GM12878 (cell line): Measurements from ENCODE around the gene PDZK1IP1. TPM values are rescaled to one million over a fixed set of nuclear protein-coding genes. Genes with fewer than 3 reads are reported as not detected.

Experiments
- ATAC-seq: fragments of 200-7000 bp; cut with Tn5 transposase; 3 replicates; pipeline ENCODE4 v1.9.1; 2020; ENCODE audit warnings: mild to moderate bottlenecking, moderate library complexity
- BruUV-seq: library from RNA; stranded (reverse); fragments of 400-500 nt; replicated peaks from 2 replicates; lab custom pipeline; 2021; lab: Mats Ljungman, UMichigan
- CTCF ChIA-PET: fragments of 300-600 bp; sonication (Branson Sonifier 250); formaldehyde crosslinking; extraction: SDS; loops from one replicate; lab custom pipeline; 2021; ENCODE audit warnings: inconsistent platforms; lab: Yijun Ruan, JAX
- POLR2A ChIA-PET: fragments of 350-600 bp; formaldehyde crosslinking; extraction: SDS; loops from one replicate; lab custom pipeline; 2021; ENCODE audit warnings: inconsistent platforms; lab: Charles Lee
- RAD21 ChIA-PET: fragments of 300-600 bp; sonication (Branson Sonifier 250); formaldehyde crosslinking; loops from one replicate; lab custom pipeline; 2023; ENCODE audit warnings: antibody characterized with exemption; ENCODE audit not compliant: unreplicated experiment; lab: Charles Lee
- SMC1A ChIA-PET: fragments of 300-600 bp; sonication (Branson Sonifier 250); formaldehyde crosslinking; loops from one replicate; lab custom pipeline; 2023; ENCODE audit not compliant: unreplicated experiment, uncharacterized antibody; lab: Charles Lee
- DNase-seq: peaks from one replicate; pipeline ENCODE4 v3.0.0-alpha.2; 2011; ENCODE audit warnings: low read depth, low spot score
- FAIRE-seq: peaks from 3 replicates; lab custom pipeline; 2011; peaks lifted over from hg19 to GRCh38; lab: Jason Lieb, UNC
- H2AFZ ChIP-seq: 2 replicates; pipeline ENCODE4 v1.6.0; 2011; ENCODE audit warnings: low read depth, low read length, control low read depth; ENCODE audit not compliant: control insufficient read depth
- H3K27ac ChIP-seq: 2 replicates; pipeline ENCODE4 v1.5.1; 2011; ENCODE audit warnings: control low read depth; ENCODE audit not compliant: control insufficient read depth, insufficient read depth
- H3K27me3 ChIP-seq, 2 experiments: replicated peaks in 1 of 2; 2 replicates each; pipeline versions ENCODE4 v1.6.0 to v1.6.1; 2011; ENCODE audit warnings: low read length in 1 of 2; ENCODE audit not compliant: control insufficient read depth in 2 of 2, insufficient read depth in 2 of 2
- H3K36me3 ChIP-seq, 2 experiments: 2 replicates each; pipeline ENCODE4 v1.5.1; 2011; ENCODE audit warnings: low read length in 1 of 2; ENCODE audit not compliant: control insufficient read depth in 2 of 2, insufficient read depth in 2 of 2
- H3K4me1 ChIP-seq: 2 replicates; pipeline ENCODE4 v1.6.1; 2011; ENCODE audit warnings: mild to moderate bottlenecking, low read length, moderate library complexity, mixed read lengths; ENCODE audit not compliant: control insufficient read depth, insufficient read depth
- H3K4me2 ChIP-seq: 2 replicates; pipeline ENCODE4 v1.6.0; 2011; ENCODE audit warnings: control low read depth; ENCODE audit not compliant: control insufficient read depth, insufficient read depth
- H3K4me3 ChIP-seq: fragments of 200-600 bp; sonication (generic); 2 replicates; pipeline ENCODE4 v1.5.1; 2016
- H3K79me2 ChIP-seq: 2 replicates; pipeline ENCODE4 v1.6.0; 2011; ENCODE audit warnings: low read length; ENCODE audit not compliant: control insufficient read depth, insufficient read depth
- H3K9ac ChIP-seq: 2 replicates; pipeline ENCODE4 v1.8.0; 2011; ENCODE audit warnings: low read length, control low read depth, mixed read lengths; ENCODE audit not compliant: control insufficient read depth, insufficient read depth
- H3K9me3 ChIP-seq: replicated peaks from 3 replicates; pipeline ENCODE4 v1.5.1; 2011; ENCODE audit warnings: mild to moderate bottlenecking, low read length; ENCODE audit not compliant: control insufficient read depth, insufficient read depth
- H4K20me1 ChIP-seq: 2 replicates; pipeline ENCODE4 v1.6.0; 2011; ENCODE audit not compliant: control insufficient read depth, insufficient read depth
- ATF7 ChIP-seq: fragments of 450-650 bp; IDR thresholded peaks from 2 replicates; pipeline ENCODE4 v1.6.1; 2016; ENCODE audit warnings: low read depth, mild to moderate bottlenecking
- BMI1 ChIP-seq: fragments of 450-650 bp; IDR thresholded peaks from 2 replicates; pipeline ENCODE4 v1.6.1; 2016; ENCODE audit warnings: mild to moderate bottlenecking, moderate library complexity, borderline replicate concordance
- DPF2 ChIP-seq: fragments of 450-650 bp; IDR thresholded peaks from 2 replicates; pipeline ENCODE4 v1.6.1; 2017; ENCODE audit warnings: mild to moderate bottlenecking
- KDM1A ChIP-seq: fragments of 200-600 bp; sonication (generic); IDR thresholded peaks from 2 replicates; pipeline ENCODE4 v1.6.1; 2016; ENCODE audit warnings: borderline replicate concordance
- PAX8 ChIP-seq: fragments of 450-650 bp; IDR thresholded peaks from 2 replicates; pipeline ENCODE4 v1.6.1; 2017; ENCODE audit warnings: mild to moderate bottlenecking, moderate library complexity
- PML ChIP-seq: IDR thresholded peaks from 2 replicates; pipeline ENCODE4 v1.6.1; 2012; ENCODE audit warnings: low read length, inconsistent platforms
- RAD21 ChIP-seq: IDR thresholded peaks from 2 replicates; pipeline ENCODE4 v1.6.1; 2011; ENCODE audit warnings: mild to moderate bottlenecking, low read depth, low read length, moderate library complexity; ENCODE audit not compliant: insufficient read depth
- RAD51 ChIP-seq: fragments of 450-650 bp; IDR thresholded peaks from 2 replicates; pipeline ENCODE4 v1.6.1; 2016; ENCODE audit warnings: moderate library complexity, mild to moderate bottlenecking, inconsistent platforms
- RB1 ChIP-seq: fragments of 450-650 bp; formaldehyde crosslinking; IDR thresholded peaks from 2 replicates; pipeline ENCODE4 v1.6.1; 2017; ENCODE audit warnings: mild to moderate bottlenecking, borderline replicate concordance
- RBBP5 ChIP-seq: fragments of 200-600 bp; sonication (generic); conservative IDR thresholded peaks from 2 replicates; pipeline ENCODE4 v1.6.1; 2016
- SIX5 ChIP-seq: IDR thresholded peaks from 2 replicates; pipeline ENCODE4 v1.6.1; 2011; ENCODE audit warnings: mild to moderate bottlenecking, low read depth, low read length, moderate library complexity; ENCODE audit not compliant: severe bottlenecking
- SMC3 ChIP-seq: IDR thresholded peaks from 2 replicates; pipeline ENCODE4 v1.6.1; 2011; ENCODE audit warnings: low read length, improper control_type of control experiment, borderline replicate concordance
- SPI1 ChIP-seq: IDR thresholded peaks from 2 replicates; pipeline ENCODE4 v1.6.1; 2011; ENCODE audit warnings: low read depth, mild to moderate bottlenecking, low read length, moderate library complexity, borderline replicate concordance; ENCODE audit not compliant: insufficient read depth
- SRF ChIP-seq, 2 experiments: IDR thresholded peaks; 2 replicates each; pipeline ENCODE4 v1.6.1; 2011; ENCODE audit warnings: low read depth in 2 of 2, low read length in 2 of 2, mild to moderate bottlenecking in 1 of 2, moderate library complexity in 1 of 2
- TAF1 ChIP-seq: IDR thresholded peaks from 2 replicates; pipeline ENCODE4 v1.6.1; 2011; ENCODE audit warnings: mild to moderate bottlenecking, low read depth, low read length, borderline replicate concordance
- TBL1XR1 ChIP-seq: IDR thresholded peaks from 2 replicates; pipeline ENCODE4 v1.6.1; 2012; ENCODE audit warnings: low read depth, low read length, improper control_type of control experiment
- TCF12 ChIP-seq: IDR thresholded peaks from 2 replicates; pipeline ENCODE4 v1.6.1; 2011; ENCODE audit warnings: low read depth, mild to moderate bottlenecking, low read length
- YY1 ChIP-seq: IDR thresholded peaks from 2 replicates; pipeline ENCODE4 v1.6.1; 2011; ENCODE audit warnings: low read depth, mild to moderate bottlenecking, low read length
- ZNF217 ChIP-seq: fragments of 450-650 bp; IDR thresholded peaks from 2 replicates; pipeline ENCODE4 v1.6.1; 2017; ENCODE audit warnings: antibody characterized with exemption, mild to moderate bottlenecking
- ZNF274 ChIP-seq: IDR thresholded peaks from one replicate; pipeline ENCODE4 v1.8.0; 2011; ENCODE audit not compliant: insufficient read length, insufficient read depth
- ZNF622 ChIP-seq: fragments of 450-650 bp; IDR thresholded peaks from 2 replicates; pipeline ENCODE4 v1.6.1; 2017; ENCODE audit warnings: mild to moderate bottlenecking, inconsistent platforms
- WGBS: methylation state at CpG from one replicate; pipeline ENCODE4 v1.1.6; 2016; ENCODE audit warnings: low lambda C conversion rate; ENCODE audit not compliant: insufficient replicate concordance, insufficient coverage; ENCODE audit errors: missing lambda C conversion rate; 5-methylcytosine and 5-hydroxymethylcytosine counted together
- in situ Hi-C: fragments of 300-500 bp; cut with MboI; formaldehyde crosslinking; loops from 9 replicates; pipeline ENCODE4 v1.14.3; 2018; ENCODE audit warnings: mixed read lengths
- intact Hi-C: fragments of 100-400 bp; cut with micrococcal nuclease; formaldehyde crosslinking; loops from one replicate; pipeline ENCODE4 v1.14.2; 2022; ENCODE audit not compliant: unreplicated experiment
- polyA plus RNA-seq, 11 experiments: library from polyadenylated mRNA; depleted of rRNA in 4 of 11; unstranded in 6 of 11; stranded (reverse) in 5 of 11; fragments of >200 nt; fragmentation: Nextera tagmentation in 4 of 11; fragmentation: Illumina TruSeq in 1 of 11; extraction: Ambion mirVana in 4 of 11; extraction: Trizol in 1 of 11; gene quantifications; 1 replicate in 1 of 11; 2 replicates in 10 of 11; pipeline versions ENCODE4 v1.2.1 to v1.2.3, GENCODE V29; 2011 to 2016; ENCODE audit warnings: inconsistent platforms in 2 of 11, missing spikeins in 2 of 11, low read depth in 1 of 11
- total RNA-seq, 4 experiments: library from RNA; depleted of rRNA in 3 of 4; stranded (reverse); fragments of >200 nt in 3 of 4; fragmentation: Illumina TruSeq in 1 of 4; extraction: Trizol in 1 of 4; gene quantifications; 2 replicates each; pipeline versions ENCODE4 v1.2.1 to v1.2.3, GENCODE V29; 2013 to 2021
- TF ChIP-seq, protein P1 (sequence below): fragments of 150-350 bp; IDR thresholded peaks from 2 replicates; pipeline ENCODE4 v1.6.1; 2014; ENCODE audit warnings: mild to moderate bottlenecking, low read depth, low read length
- TF ChIP-seq, protein P2 (sequence below), 3 experiments: IDR thresholded peaks in 2 of 3; conservative IDR thresholded peaks in 1 of 3; 2 replicates each; pipeline ENCODE4 v1.5.1; 2011; ENCODE audit warnings: low read depth in 3 of 3, low read length in 3 of 3, mild to moderate bottlenecking in 3 of 3, control low read depth in 2 of 3, moderate library complexity in 2 of 3, inconsistent platforms in 1 of 3, mixed read lengths in 1 of 3; ENCODE audit not compliant: control insufficient read depth in 2 of 3, insufficient read depth in 1 of 3; ENCODE audit errors: extremely low read depth in 1 of 3

PDZK1IP1 gene
- total and polyA plus RNA-seq, 10 of the 15 experiments (the other 5 are each of a cell fraction or from before 2014, with no cell fraction given), result not detected

DNA sequence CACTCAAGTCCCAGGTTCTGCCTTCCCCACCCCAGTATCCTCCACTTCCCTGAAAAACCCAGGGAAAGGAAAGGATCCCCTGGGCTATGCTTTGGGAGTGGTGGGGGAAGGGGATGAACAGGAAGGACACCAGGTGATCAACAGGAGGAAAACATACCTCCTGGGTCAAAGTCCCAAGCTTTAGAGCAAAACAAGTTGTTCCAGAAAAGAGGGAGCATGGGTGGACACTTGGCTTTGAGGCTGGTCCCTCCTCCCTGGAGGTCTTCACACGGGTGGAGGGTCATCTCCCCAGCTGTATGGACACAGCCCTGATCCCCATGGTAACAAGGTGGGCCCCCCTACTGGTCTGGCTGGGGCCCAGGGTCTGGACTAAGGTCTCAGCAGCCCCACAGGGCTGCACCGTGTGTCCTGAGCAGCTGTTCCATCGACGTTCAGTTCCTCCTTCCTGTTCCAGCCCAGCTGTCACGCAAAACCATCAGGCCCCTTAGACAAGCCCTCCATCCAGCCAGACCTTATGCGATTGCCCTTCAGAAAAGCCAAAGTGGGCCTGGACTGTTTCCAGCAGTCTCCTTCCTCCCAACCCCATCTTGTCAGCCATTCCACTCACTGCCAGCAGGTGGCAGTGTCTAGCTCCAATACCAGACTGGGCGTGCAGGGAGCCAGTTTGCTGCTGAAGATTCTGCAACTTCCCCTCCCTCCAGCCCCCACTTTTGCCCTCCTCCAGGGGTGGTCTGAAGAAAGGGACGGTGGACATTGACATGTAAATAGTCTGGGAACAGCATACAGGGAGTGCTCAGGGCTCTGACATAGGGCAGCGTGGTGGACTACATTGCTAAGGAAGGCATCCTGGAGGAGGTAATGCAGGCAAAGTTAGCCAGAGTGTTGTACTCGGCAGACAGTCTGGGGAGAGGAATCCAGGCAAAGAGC lies 2.9 kb upstream of the PDZK1IP1 start:
- no peak overlapping the region for H3K27ac ChIP-seq
- peaks cover 0 to 5% of the 10 kb centered on the region in 2 experiments; a peak in 1 of 4 replicates for H3K27me3 ChIP-seq
- ATAC-seq (peak; percentile 94), DNase-seq (no peak), FAIRE-seq (peak; percentile 93)
- SMC1A ChIA-PET, result interaction anchor here (1.7 to 2.5 kb wide), 3 partner anchors 10 to 71 kb away, joined by 3 to 13 read pairs (median 10); no protein-coding TSS in a partner anchor
- POLR2A ChIA-PET, result no interaction called here
- RAD21 ChIA-PET, result interaction anchor here (1.1 to 2.4 kb wide), 4 partner anchors 14 to 245 kb away, joined by 3 to 22 read pairs (median 6); partner anchors contain the start of gene FOXD2
- no peaks in the 10 kb centered on the region for H3K4me1 ChIP-seq
- H4K20me1 ChIP-seq, result no peaks in the 10 kb centered on the region
- H2AFZ ChIP-seq, result no peak overlapping the region
- intact Hi-C loops, result loop anchor here (2.0 to 10.0 kb wide), 3 partner anchors 70 to 520 kb away; no protein-coding TSS in a partner anchor
- WGBS, result 12% methylated on average over 10 of the region's 10 CpGs
- no peak overlapping the region for H3K4me3 ChIP-seq
- H3K36me3 ChIP-seq, result no peaks in the 10 kb centered on the region
- CTCF ChIA-PET, result interaction anchor here (0.6 to 6.5 kb wide), 27 partner anchors 9 to 538 kb away, joined by 3 to 71 read pairs (median 4); no protein-coding TSS in a partner anchor
- BruUV-seq, result no TSS peak
- H3K79me2 ChIP-seq, result no peaks in the 10 kb centered on the region
- H3K9me3 ChIP-seq, result no peaks in the 10 kb centered on the region
- in situ Hi-C loops, result loop anchor here (5.0 kb wide), 1 partner anchor 530 kb away; no protein-coding TSS in a partner anchor
- H3K9ac ChIP-seq, result no peak overlapping the region
- no peak overlapping the region for H3K4me2 ChIP-seq
- no peak for TF ChIP-seq TBL1XR1
- no peak for TF ChIP-seq KDM1A
- no peak for TF ChIP-seq SRF (IDR thresholded peaks at IDR 0.05; ENCODE audit: low read depth in 2 of 2, low read length in 2 of 2)
- TF ChIP-seq, protein P1, sequence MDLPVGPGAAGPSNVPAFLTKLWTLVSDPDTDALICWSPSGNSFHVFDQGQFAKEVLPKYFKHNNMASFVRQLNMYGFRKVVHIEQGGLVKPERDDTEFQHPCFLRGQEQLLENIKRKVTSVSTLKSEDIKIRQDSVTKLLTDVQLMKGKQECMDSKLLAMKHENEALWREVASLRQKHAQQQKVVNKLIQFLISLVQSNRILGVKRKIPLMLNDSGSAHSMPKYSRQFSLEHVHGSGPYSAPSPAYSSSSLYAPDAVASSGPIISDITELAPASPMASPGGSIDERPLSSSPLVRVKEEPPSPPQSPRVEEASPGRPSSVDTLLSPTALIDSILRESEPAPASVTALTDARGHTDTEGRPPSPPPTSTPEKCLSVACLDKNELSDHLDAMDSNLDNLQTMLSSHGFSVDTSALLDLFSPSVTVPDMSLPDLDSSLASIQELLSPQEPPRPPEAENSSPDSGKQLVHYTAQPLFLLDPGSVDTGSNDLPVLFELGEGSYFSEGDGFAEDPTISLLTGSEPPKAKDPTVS, result no peak
- TF ChIP-seq PAX8, result no peak
- no peak for TF ChIP-seq TCF12
- TF ChIP-seq TAF1, result no peak
- no peak for TF ChIP-seq PML
- TF ChIP-seq RAD21, result peak; percentile 80
- no peak for TF ChIP-seq SIX5
- TF ChIP-seq YY1, result peak; percentile 78
- TF ChIP-seq RBBP5, result no peak
- no peak for TF ChIP-seq SPI1
- no peak for TF ChIP-seq ZNF217
- TF ChIP-seq ZNF274, result no peak
- no peak for TF ChIP-seq DPF2
- TF ChIP-seq BMI1, result no peak
- TF ChIP-seq ATF7, result no peak
- no peak for TF ChIP-seq RAD51
- TF ChIP-seq SMC3, result peak; percentile 74
- TF ChIP-seq, protein P2, sequence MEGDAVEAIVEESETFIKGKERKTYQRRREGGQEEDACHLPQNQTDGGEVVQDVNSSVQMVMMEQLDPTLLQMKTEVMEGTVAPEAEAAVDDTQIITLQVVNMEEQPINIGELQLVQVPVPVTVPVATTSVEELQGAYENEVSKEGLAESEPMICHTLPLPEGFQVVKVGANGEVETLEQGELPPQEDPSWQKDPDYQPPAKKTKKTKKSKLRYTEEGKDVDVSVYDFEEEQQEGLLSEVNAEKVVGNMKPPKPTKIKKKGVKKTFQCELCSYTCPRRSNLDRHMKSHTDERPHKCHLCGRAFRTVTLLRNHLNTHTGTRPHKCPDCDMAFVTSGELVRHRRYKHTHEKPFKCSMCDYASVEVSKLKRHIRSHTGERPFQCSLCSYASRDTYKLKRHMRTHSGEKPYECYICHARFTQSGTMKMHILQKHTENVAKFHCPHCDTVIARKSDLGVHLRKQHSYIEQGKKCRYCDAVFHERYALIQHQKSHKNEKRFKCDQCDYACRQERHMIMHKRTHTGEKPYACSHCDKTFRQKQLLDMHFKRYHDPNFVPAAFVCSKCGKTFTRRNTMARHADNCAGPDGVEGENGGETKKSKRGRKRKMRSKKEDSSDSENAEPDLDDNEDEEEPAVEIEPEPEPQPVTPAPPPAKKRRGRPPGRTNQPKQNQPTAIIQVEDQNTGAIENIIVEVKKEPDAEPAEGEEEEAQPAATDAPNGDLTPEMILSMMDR (IDR thresholded peaks at IDR 0.05 in 2 of 3, conservative IDR thresholded peaks at IDR 0.05 in 1 of 3; ENCODE audit: control insufficient read depth in 2 of 3, extremely low read depth in 1 of 3, insufficient read depth in 1 of 3, low read depth in 3 of 3, low read length in 3 of 3), result peak; percentile 86 to 96 (median 95)
- no peak for TF ChIP-seq RB1
- TF ChIP-seq ZNF622, result no peak
